Bronchial epithelial cell (primary cell): ENCODE measurements around the gene CITED1. TPM values are rescaled to one million over a fixed set of nuclear protein-coding genes. Genes with fewer than 3 reads are reported as not detected.
A peak's percentile ranks its signal among the peaks of the same experiment; 100 is the strongest.

Source experiments
- DNase-seq: peaks from one replicate; pipeline ENCODE4 v3.0.0-alpha.2; 2010; ENCODE audit warnings: low read depth
- FAIRE-seq: peaks from 2 replicates; lab custom pipeline; 2011; peaks lifted over from hg19 to GRCh38; lab: Jason Lieb, UNC
- H3K27me3 ChIP-seq: 2 replicates; pipeline ENCODE4 v1.5.1; 2011; ENCODE audit warnings: low read length; ENCODE audit not compliant: control insufficient read depth, insufficient read depth
- H3K36me3 ChIP-seq: 2 replicates; pipeline ENCODE4 v1.5.1; 2011; ENCODE audit warnings: low read length; ENCODE audit not compliant: control insufficient read depth, insufficient read depth
- H3K4me3 ChIP-seq: 2 replicates; pipeline ENCODE4 v1.5.1; 2011; ENCODE audit warnings: mild to moderate bottlenecking, low read depth, low read length, control low read depth
- total RNA-seq: library from RNA; depleted of rRNA; stranded (reverse); fragments of >200 nt; gene quantifications from 2 replicates; pipeline ENCODE4 v1.2.1, GENCODE V29; 2014
- TF ChIP-seq, protein P1 (sequence below): IDR thresholded peaks from 2 replicates; pipeline ENCODE4 v1.5.1; 2011; ENCODE audit warnings: mild to moderate bottlenecking, moderate library complexity, low read length, control low read depth, inconsistent platforms; ENCODE audit not compliant: insufficient read depth, severe bottlenecking

CITED1 gene
- total RNA-seq, 1 donor from 2014 or later, result not detected

DNA sequence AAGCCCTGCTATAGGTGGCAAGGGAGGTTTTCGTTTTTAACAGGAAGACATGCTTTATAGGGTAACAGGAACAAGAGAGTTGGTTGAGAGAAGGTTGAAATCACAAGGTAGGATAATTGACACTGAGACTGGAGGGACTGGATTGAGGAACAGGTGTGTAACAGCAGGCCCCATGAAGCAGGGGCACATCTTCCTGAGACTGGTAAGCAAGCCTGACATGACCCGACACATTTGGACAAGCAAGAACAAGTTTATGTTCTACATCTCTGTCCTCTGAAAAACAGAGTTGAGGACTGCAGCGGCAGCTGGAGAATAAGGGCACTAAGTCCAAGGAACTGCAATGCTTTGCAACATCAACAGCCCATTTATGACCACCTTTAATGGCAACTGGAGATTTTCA, 33.9 kb downstream of the CITED1 start:
- FAIRE-seq, result peak; percentile 13
- Histone ChIP-seq H3K36me3 (peaks cover 9% of the 10 kb centered on the region), H3K27me3 (no peaks in the 10 kb centered on the region), H3K4me3 (no peak overlapping the region)
- DNase-seq, result peak; percentile 81
- TF ChIP-seq, protein P1, sequence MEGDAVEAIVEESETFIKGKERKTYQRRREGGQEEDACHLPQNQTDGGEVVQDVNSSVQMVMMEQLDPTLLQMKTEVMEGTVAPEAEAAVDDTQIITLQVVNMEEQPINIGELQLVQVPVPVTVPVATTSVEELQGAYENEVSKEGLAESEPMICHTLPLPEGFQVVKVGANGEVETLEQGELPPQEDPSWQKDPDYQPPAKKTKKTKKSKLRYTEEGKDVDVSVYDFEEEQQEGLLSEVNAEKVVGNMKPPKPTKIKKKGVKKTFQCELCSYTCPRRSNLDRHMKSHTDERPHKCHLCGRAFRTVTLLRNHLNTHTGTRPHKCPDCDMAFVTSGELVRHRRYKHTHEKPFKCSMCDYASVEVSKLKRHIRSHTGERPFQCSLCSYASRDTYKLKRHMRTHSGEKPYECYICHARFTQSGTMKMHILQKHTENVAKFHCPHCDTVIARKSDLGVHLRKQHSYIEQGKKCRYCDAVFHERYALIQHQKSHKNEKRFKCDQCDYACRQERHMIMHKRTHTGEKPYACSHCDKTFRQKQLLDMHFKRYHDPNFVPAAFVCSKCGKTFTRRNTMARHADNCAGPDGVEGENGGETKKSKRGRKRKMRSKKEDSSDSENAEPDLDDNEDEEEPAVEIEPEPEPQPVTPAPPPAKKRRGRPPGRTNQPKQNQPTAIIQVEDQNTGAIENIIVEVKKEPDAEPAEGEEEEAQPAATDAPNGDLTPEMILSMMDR, result no peak

DNA sequence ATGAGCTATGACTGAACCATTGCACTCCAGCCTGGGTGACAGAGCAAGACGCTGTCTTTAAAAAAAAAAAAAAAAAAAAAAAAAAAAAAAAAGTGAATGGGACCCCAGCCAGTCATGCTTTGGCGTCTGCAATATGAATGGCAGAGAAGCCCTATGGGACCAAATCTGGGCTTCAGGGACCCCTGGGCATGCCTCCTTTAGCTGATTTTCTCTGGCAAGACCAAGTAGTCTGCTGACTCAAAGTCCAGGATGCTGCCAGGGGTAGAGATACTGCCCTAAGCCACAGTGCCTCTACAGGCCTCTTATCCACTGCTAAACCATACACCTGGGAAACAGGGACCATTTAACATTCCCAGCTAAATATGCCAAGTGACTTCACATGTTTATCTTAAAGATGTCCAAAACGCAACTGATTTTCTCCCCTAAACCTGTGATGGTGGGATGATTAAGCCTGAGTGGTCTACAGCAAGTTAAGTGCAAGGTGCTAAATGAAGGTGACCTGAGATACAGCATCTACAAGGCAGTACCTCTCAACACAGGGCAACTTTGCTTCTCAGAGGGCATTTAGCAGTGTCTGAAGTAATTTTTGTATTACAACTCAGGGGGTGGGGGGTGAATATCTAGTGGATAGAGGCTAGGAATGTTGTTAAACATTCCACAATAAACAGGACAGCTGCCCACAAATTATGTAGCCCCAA, 34.5 kb downstream of the CITED1 start:
- FAIRE-seq, result no peak
- Histone ChIP-seq H3K36me3 (peaks cover 9% of the 10 kb centered on the region), H3K4me3 (no peak overlapping the region), H3K27me3 (no peaks in the 10 kb centered on the region)
- DNase-seq, result no peak
- TF ChIP-seq, protein P1, result no peak

DNA sequence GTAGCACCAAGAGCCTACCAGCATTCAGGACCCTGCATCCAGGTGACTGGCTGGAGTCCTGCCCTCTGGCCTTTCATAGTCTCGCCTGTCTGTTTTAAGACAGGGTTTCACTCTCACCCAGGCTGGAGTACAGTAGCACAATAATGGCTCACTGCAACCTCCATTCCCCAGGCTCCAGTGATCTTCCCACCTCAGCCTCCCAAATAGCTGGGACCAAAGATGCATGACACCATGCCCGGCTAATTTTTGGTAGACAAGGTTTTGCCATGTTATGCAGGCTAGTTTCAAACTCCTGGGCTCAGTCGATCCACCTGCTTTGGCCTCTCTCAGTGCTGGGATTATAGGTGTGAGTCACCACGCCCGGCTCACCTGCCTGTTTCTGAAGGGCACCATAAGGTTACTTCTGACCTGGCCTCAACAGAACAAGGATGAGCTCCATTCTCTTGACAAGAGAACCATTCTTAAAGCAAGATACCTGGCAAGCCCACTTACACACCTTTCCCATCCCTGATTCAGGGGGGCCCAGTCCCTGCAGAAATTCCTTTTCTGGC, 35.3 kb downstream of the CITED1 start:
- Histone ChIP-seq H3K36me3 (peaks cover 9% of the 10 kb centered on the region), H3K27me3 (no peaks in the 10 kb centered on the region), H3K4me3 (no peak overlapping the region)
- FAIRE-seq, result peak; percentile 75
- DNase-seq, result no peak
- TF ChIP-seq, protein P1, result no peak

- Histone ChIP-seq H3K27me3 (no peaks in the 10 kb centered on the region), H3K36me3 (peaks cover 7% of the 10 kb centered on the region), H3K4me3 (no peak overlapping the region)
- peak; percentile 33 for DNase-seq
- FAIRE-seq, result no peak
- TF ChIP-seq, protein P1, result no peak
Measured at GRCh38 chrX:72269671-72270251, 36.0 kb downstream of the CITED1 start.

GRCh38 chrX:72268597-72269365, 36.9 kb downstream of the CITED1 start:
- Histone ChIP-seq H3K36me3 (peaks cover 4% of the 10 kb centered on the region), H3K4me3 (no peak overlapping the region), H3K27me3 (no peaks in the 10 kb centered on the region)
- DNase-seq, result no peak
- TF ChIP-seq, protein P1, result no peak
- FAIRE-seq, result no peak
